ENCODE measurements around the gene SENP2.
"Not testable (repeated sequence)": the region's sequence is repeated elsewhere in the genome, so short reads cannot be mapped to it uniquely, and the experiment has no call there.

The SENP2 gene

DNA sequence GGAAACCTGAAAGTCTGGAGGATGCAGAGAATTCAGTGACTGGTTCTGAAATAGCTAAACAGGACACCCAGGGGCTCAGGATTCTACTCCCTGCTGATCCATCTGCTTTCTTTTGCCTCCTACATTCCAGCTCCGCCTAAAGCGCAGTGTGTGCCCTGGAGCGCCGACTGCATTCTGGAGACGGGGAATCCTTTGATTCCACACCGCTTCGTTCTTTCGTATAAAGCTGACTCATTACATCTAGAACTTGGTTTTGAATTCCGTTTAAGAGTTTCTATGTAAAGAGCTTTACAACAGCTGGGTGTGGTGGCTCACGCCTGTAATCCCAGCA, 61.8 kb downstream of the SENP2 start:
- DNase-seq (ENCODE audit: low spot score): no peak

DNA sequence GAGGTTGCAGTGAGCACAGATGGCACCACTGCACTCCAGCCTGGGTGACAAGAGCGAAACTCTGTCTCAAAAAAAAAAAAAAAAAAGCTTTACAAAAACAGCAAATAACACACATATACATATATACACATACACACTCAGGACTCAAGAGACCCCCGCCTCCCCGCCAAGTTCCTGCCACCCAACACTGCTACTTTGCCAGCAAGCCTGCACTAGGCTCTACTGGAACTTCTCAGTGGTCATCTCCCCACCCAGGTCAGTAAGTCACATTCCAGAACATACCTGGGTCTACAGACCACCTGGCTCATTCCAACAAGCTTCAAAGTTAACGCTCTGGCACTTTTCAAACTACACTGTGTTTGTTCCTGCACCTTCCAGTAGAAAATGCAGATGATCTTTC, 62.3 kb downstream of the SENP2 start:
- DNase-seq (ENCODE audit: low spot score): no peak

DNA sequence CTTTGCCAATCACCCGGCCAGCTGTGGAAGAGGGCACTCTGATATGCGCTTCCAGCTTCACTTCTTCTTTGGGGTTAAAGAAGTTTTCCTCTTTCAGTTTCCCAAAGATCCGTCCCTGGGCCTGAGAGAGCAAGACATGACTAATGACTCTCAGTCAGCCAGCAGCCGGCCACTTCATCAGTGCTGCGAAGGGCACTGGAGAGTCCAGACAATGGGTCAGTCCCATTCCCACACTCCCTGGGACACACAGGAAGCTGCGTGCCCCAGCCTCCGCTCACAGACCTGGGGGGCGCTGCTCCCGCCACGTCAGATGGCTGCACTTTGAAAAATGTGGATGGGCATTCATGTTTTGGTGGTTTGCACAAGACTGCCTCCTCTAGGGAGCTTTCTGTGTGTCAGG, 63.3 kb downstream of the SENP2 start:
- no peak for DNase-seq (ENCODE audit: low spot score)

DNA sequence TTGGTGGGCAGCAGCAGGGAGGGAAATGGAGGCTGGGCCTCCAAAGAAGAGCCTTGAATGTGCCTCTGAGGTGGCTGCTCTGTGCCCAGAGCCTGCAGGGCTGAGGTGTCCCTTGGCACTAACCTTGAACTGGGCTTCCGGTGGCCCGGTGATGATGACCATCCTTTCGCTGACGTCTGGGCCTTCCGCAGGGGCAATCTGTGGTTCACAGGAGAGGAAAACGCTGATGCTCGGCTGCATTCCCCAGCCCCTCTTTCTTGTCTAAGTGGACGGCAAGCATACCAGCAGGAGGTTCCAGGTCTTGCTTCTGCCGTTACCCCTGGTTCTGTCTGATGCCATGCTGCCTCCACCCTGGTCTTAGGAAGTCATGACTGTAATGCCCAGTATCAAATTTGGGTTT, 65.9 kb downstream of the SENP2 start:
- DNase-seq (ENCODE audit: low spot score): no peak

DNA sequence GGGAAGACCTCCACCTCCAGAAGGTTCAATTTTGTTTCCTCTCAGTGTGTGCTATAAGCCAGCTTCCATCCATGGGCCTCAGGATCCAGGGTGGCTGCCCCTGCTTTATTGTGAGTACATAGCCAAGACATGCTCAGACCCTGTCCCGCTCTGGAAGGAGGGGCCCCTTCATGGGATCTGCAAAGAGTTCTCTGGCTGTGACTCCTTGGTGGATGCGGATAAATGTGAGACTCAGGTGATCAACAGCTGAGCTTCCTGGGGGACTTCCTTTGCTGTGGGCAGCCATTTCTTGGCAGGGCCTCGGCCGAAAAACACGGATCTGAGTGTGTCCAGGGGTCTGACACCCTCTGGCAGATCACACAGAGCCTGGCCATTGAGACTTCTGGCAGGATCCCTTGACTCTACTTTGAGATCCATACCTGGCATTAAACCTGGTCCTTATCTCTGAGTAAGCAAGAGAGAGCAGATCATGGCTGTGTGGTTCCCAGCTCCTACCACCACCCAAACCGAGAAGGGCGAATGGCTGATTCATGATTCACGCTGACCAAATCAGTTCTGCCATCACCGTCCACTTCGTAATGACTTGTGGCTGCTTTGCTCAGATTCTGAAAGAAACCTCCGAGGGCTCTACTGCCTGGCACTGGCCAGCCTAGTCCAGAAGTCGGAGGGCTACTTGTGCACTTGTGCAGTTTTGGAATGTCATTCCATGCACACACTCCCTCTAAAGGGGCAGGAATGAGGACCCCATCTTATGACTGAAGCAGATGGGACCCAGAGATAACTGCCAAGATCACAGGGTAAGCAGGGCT, 68.1 kb downstream of the SENP2 start:
- DNase-seq (ENCODE audit: low spot score): no peak

DNA sequence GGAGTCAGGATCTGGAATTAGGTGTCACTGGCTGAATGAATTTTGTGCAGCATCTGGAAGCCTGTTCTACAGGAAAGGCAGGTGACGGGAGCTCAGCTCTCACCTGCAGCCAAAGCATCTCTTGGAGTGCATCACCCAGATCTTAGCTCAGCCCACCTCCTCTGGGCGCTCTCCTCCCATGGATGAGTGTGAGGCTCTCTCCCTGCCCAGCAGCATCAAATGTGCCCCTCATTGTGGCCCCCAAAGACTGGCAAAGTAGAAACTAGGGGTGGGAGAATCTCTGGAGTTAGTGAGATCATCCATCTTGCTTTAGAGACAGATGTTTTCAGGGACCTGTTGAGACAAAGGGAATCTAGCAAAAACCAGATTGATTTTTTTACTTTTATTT, 68.7 kb downstream of the SENP2 start:
- DNase-seq (ENCODE audit: low spot score): no peak

DNA sequence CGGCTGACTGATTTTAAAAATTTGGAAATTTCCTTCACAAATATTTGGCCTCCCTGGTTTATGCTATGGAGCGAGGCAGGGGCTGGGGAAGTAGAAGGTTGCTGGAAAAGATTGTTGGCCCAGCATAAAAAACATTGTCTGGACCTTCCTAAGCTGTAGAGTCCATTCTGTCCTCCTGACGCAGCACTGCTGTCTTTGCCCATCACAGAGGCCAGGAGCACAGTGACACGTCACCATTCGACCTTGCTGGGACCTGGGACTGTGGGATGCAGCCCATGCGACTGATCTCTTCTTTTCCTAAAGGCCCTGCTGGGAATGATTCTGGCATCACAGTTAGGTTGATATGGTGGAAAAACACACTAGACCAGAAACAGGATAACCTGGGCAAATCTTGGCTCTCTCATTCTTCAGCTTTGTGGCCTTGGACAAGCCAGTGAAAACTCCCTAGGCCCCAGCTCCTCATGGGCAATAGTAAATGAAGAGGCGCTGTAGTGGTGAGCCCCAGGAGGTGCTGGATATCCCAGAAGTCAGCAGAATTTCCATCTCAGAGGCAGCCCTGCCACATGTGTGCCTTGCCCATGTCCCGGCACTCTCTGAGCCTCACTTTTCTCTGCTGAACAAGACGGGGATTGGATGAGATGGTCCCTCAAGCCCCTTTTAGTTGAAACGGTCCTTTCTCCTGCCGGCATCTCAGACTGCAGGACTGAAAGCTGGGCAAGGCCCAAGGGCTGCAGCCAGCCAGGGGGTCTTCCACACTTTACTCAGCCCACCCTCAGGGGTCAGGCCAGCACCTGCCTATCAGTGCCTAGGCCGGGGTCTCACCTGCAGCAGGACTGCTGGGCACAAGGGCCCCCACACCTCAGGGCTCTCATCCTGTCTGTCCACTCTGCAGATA, 69.6 kb downstream of the SENP2 start:
- DNase-seq (ENCODE audit: low spot score): no peak

DNA sequence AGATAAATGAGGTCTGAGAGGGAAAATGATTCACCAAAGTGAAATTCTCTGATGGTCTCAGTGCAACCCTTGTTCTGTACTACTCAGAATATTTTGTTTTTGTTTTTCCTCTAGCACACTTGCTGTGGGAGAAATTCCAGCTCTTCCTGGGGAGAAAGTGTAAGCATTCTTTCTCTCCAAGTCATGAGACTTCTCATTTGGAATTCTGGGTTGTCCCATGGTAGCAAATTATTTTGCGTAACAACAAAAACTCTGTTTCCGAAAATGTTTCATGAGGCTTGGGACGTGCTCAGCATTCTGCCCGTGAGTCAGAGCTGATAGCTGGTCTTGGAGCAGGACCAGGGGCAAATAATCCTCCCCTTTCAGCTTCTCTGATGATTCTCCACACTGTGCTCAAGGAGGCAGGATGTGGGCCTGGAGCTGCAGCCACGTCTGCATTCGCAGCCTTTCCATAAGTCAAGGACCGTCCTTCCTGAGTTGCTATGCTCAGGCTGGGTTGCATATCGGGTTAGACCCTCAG, 70.3 kb downstream of the SENP2 start:
- peak; percentile 92 for DNase-seq (ENCODE audit: low spot score)

DNA sequence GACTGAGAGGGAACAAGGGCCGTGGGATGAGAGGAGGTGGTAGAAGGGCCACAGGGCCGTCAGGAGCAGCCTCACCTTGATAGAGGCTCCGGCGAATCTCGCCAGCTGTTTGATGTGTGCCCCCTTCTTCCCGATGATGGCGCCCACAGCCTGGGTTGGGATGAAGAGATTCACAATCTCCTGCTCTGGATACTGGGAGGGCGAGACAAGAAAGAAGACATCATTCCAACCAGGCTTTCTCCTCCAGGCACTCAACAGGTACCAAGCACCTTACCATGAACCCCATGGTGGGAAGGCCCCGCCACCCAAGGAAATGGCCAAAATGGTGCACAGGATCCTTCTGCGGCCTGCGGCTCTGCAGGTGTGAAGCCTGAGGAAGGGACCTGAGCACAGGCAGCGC, 71.1 kb downstream of the SENP2 start:
- no peak for DNase-seq (ENCODE audit: low spot score)

DNA sequence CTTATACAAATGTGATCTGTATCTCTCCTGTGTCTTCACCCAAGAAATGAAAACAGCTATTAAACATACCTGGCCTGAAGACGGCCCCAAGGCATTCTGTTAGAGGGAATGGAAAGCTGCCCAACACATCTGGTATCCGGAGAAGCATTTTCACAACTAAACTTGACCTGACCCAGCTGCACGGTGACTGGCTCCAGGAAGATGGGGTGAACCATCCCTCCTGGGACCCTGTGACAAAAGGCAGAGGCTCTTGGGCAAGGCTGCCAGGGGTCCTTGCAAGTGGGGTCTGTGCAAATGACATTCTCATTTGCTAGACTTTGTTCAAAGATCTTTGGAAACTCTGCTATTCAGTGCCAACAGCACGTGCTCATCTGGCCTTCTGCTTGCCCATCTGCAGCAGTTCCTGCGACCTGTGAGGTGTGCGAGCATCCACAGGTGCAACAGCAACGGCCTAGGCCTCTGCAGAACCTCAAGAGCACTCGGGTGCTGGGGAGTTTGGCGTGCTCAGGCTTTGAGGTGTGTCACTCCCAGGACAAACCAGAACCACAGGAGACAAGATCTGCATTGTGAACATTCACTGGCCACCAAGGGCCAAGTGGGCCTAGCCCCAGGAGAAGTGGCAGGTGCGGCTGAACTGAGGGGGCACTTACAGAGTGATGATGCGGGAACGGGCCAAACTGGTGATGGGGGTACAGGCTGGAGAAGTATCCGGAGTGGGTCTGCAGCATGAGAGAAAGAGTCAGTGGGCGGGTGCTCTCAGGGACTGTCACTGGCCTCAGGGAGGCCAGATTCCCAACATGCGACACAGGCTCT, 71.8 kb downstream of the SENP2 start:
- DNase-seq (ENCODE audit: low spot score): no peak

DNA sequence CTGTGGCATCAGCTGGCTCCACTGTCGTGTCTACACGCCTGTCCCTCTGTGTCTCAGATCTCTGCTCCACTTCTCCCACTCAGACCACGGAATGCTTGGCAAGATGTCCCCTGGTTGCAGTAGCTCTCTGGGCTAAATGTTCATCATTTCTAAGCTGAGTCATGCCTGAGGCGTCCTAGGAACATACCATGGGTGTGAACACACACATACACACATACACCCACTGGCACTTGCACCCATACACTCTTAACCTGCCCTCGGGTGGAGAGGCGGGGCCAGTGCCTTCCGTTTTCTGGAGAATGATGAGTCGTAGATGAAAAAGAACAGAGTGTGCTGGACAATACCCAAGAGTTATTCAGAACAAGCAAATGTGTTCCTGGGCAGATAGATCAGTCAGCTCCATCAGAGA, 72.4 kb downstream of the SENP2 start:
- DNase-seq (ENCODE audit: low spot score): peak; percentile 93

DNA sequence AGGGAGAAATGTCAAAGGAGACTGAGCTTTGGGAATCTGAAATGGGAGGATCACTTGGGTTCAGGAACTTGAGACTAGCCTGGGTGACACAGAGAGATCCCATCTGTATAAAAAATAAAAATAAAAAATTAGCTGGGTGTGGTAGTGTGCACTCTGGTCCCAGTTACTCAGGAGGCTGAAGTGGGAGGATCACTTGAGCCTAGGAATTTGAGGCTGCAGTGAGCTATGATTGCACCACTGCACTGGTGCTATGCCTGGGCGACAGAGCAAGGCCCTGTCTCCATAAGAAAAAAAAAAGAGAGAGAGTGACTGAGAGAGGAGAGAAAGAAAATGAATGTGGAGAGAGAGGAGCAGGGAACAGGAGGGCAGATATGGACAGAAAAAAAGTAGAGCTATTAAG, 72.8 kb downstream of the SENP2 start:
- DNase-seq (ENCODE audit: low spot score): no peak

DNA sequence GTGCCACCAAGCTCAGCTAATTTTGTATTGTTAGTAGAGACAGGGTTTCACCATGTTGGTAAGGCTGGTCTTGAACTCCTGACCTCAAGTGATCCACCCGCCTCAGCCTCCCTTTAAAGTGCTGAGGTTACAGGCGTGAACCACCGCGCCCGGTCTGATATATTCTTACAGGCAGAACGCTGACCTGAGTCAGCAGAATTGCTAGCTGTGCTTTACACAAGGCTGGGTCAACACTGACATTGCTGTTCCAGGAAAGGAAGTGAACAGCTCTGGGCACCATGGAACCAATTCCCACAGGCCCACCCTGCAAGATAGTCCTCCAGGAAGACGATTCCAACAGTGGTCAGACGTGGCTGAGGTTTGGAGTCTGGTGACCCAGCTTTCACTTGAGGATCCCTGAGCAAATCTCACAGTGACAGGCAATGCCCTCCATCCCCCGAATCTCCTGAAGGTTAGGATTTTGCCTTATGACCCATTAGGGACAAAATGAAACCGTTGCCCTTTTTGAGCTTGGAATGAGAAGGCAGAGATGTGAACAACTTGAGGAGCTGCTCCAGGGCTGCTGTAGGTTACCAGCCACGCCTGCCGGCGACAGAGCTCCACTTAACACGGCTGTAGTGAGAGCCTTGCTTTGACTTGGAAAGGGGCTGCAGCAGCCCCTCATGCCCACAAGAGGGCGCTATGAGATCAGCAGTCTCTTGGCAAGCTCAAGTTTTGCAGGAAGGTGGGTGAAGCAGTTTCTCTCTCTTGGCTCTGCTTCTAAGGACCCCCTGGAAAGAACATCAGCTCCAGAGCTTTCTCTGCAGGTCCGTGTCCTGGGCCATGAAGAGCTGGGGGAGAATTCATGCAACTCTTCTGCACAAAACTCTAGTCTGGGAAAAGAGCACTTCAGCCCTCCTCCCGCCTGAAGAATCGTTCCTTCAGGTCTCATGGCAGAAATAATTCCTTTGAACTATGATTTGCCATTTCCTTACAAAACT, 74.1 kb downstream of the SENP2 start:
- DNase-seq (ENCODE audit: low spot score): peak; percentile 80

DNA sequence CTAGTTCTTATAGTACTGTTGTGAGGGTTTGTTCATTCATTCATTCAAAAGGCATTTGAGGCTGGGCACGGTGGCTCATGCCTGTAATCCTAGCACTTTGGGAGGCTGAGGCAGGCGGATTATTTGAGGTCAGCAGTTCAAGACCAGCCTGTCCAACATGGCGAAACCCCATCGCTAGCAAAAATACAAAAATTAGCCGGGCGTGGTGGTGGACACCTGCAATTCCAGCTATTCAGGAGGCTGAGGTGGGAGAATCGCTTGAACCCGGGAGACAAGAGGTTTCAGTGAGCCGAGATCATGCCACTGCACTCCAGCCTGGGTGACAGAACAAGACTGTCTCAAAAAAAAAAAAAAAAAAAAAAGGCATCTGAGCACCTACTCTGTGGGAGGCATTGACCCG, 75.2 kb downstream of the SENP2 start:
- not testable (repeated sequence) for DNase-seq (ENCODE audit: low spot score)

DNA sequence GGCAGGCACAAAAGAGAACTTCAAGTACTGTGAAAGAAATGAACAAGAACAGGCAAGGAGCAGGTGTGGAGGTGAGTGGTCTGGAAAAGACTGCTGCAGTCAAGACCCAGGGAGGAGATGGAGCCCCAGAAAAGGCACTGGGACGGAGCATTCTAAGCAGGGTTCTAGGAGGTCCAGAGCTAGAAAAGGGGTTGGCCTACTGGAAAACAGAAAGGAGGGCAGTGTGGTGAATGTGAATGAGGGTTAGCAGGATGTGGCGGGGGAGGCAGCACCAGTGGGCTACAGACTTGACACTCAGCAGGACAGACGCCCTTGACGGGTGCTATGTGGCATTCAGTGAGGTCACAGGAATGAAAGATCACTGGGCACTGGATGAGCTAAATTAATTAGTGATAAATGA, 75.7 kb downstream of the SENP2 start:
- no peak for DNase-seq (ENCODE audit: low spot score)

DNA sequence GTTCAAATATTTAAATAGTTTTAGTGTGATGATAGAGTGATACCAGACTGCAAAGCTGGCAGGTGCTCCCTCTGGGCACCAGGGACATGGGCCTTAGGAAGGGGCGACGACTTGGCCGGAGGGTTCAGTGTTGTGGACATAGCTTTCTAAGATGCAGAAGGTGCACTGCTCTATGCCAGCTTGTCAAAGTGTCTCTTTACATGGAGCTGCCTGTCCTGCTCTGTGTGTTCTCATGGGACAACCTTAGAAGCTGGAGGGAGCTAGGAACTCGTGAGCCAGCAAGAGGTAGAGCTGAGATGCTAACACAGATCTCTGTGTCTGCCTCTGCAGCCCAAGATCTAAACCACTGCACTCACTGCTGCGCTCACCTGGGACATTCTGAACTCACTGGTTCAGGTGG, 77.8 kb downstream of the SENP2 start:
- no peak for DNase-seq (ENCODE audit: low spot score)

DNA sequence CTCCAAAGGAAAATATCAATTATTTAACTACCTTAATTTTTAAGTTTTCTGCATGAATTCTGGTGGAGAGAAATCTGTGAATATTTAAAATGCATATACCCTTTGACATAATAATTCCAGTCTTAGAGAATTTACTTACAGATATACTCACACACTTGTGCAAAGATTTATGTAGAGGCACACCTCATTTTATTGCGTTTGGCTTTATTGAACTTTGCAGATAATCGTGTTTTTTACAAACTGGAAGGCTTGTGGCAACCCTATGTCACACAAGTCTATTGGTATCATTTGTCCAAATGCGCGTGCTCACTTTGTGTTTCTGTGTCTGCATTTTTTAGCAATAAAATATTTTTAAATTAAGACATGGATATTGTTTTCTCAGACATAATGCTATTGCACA, 81.5 kb downstream of the SENP2 start:
- no peak for DNase-seq (ENCODE audit: low spot score)

DNA sequence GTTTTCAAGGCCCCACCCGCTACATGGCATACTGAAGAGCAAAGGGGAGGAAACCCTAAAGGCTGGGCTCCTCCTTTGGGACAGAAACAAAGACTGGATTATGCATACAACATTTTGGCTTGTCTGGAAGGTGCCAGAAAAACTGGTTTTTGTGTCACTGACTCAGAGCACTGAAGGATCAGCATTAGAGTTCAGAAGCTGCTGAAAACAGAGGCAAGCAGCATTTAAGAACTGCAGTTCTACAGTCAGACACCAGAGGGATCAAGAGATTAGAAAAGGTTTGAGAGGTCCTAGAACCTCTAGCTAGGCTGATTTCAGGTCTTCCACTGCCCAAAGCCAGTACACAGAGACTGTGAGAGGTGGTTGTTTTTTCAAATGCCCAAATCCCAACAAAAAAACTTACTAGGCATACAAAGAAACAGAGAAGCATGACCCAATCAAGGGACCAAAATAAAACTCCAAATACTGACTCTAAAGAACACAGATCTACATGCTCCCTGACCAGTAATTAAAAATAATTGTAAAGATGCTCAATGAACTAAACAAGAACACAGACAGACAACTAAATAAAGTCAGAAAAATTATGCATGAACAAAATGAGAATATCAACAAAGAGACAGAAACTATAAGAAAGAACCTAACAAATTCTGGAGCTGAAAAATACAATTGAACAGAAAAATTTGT, 91.2 kb downstream of the SENP2 start:
- DNase-seq (ENCODE audit: low spot score): peak; percentile 77

DNA sequence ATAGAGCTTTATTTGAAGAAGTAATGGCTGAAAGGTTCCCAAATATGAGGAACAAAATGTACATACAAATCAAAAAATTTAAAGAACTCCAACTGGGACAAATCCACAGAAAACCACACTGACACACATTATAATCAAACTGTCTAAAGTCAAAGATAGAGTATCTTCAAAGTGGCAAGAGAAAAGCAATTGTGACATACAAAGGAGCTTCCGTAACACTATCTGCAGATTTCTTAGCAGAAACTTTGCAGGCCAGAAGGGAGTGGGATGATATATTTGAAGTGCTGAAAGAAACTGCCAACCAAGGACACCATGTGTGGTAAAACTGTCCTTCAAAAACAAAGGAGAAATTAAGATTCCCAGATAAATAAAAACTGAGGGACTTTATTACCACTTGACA, 91.9 kb downstream of the SENP2 start:
- DNase-seq (ENCODE audit: low spot score): no peak

DNA sequence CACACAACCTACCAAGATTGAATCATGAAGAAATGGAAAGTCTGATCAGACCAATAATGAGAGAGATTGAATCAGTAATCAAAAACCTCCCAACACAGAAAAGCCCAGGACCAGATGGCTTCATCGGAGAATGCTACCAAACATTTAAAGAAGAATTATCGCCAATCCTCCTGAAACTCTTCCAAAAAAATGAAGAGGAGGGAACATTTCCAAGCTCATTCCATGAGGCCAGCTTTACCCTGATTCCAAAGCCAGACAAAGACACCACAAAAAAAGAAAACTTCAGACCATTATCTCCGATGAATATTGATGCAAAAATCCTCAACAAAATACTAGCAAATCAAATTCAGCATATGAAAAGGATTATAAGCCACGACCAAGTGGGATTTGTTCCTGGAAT, 94.1 kb downstream of the SENP2 start:
- no peak for DNase-seq (ENCODE audit: low spot score)

All from AG20443 (cell line).